Fibroblast of lung (primary cell): ENCODE data around the gene TMEM60.

Experiments used
- CTCF ChIP-seq, 2 donors: IDR thresholded peaks in 1 of 2; conservative IDR thresholded peaks in 1 of 2; 1 replicate in 1 of 2; 2 replicates in 1 of 2; pipeline ENCODE4 v1.5.1; 2011 to 2012; ENCODE audit warnings: low read length in 2 of 2, control low read depth in 1 of 2, inconsistent platforms in 1 of 2, low read depth in 1 of 2, mild to moderate bottlenecking in 1 of 2
- EZH2 ChIP-seq: IDR thresholded peaks from 2 replicates; pipeline ENCODE4 v1.5.1; 2012; ENCODE audit warnings: low read length, control low read depth, mild to moderate bottlenecking; ENCODE audit errors: missing control alignments

- no peak for TF ChIP-seq EZH2
- TF ChIP-seq CTCF (conservative IDR thresholded peaks at IDR 0.05 in 1 of 2, IDR thresholded peaks at IDR 0.05 in 1 of 2; ENCODE audit: low read depth in 1 of 2, low read length in 2 of 2), result no peak
Measured at GRCh38 chr7:77782383-77782782, 15.9 kb downstream of the TMEM60 start.
